H1 (cell line): Measurements from ENCODE around the gene FAM168B. TPM values are rescaled to one million over a fixed set of nuclear protein-coding genes. Genes with fewer than 3 reads are reported as not detected.

Experiments
- CTCF ChIA-PET: fragments of 300-600 bp; sonication (Branson Sonifier 250); formaldehyde crosslinking; loops from one replicate; lab custom pipeline; 2021; ENCODE audit not compliant: partially characterized antibody; lab: Charles Lee
- POLR2A ChIA-PET: fragments of 300-600 bp; sonication (Branson Sonifier 250); formaldehyde crosslinking; loops from one replicate; lab custom pipeline; 2021; ENCODE audit warnings: inconsistent platforms; ENCODE audit not compliant: partially characterized antibody; lab: Charles Lee
- DNase-seq, 2 experiments: peaks; one replicate each; pipeline versions ENCODE4 v3.0.0 to v3.0.0-alpha.2; 2010 to 2022; ENCODE audit warnings: low spot score in 2 of 2, low read depth in 1 of 2, mixed read lengths in 1 of 2
- FAIRE-seq: peaks from 2 replicates; lab custom pipeline; 2011; peaks lifted over from hg19 to GRCh38; lab: Jason Lieb, UNC
- H2AFZ ChIP-seq: 2 replicates; pipeline ENCODE4 v1.8.1; 2012; ENCODE audit warnings: low read length, inconsistent platforms
- H2AK5ac ChIP-seq: 2 replicates; pipeline ENCODE4 v1.6.1; 2013; ENCODE audit warnings: low read depth, low read length
- H2BK120ac ChIP-seq: replicated peaks from 2 replicates; pipeline ENCODE3; 2013; ENCODE audit warnings: low read depth, low read length, inconsistent platforms
- H2BK12ac ChIP-seq: 2 replicates; pipeline ENCODE4 v1.6.1; 2013; ENCODE audit warnings: low read depth, low read length
- H2BK15ac ChIP-seq: 2 replicates; pipeline ENCODE4 v1.6.1; 2013; ENCODE audit warnings: low read length
- H2BK20ac ChIP-seq: 2 replicates; pipeline ENCODE4 v1.6.1; 2013; ENCODE audit warnings: low read length
- H2BK5ac ChIP-seq: 2 replicates; pipeline ENCODE4 v1.6.1; 2013; ENCODE audit warnings: low read depth, low read length
- H3K14ac ChIP-seq: 2 replicates; pipeline ENCODE4 v1.6.1; 2013; ENCODE audit warnings: inconsistent platforms; ENCODE audit not compliant: insufficient read length
- H3K18ac ChIP-seq: 2 replicates; pipeline ENCODE4 v1.6.1; 2013; ENCODE audit warnings: low read length; ENCODE audit errors: extremely low read depth
- H3K23ac ChIP-seq: 2 replicates; pipeline ENCODE4 v1.6.1; 2013; ENCODE audit warnings: inconsistent platforms; ENCODE audit not compliant: insufficient read length
- H3K23me2 ChIP-seq: 2 replicates; pipeline ENCODE4 v1.6.1; 2013; ENCODE audit warnings: low read depth, low read length
- H3K27ac ChIP-seq: 2 replicates; pipeline ENCODE4 v1.6.1; 2011; ENCODE audit warnings: low read depth, low read length, inconsistent platforms
- H3K27me3 ChIP-seq, 4 experiments: replicated peaks in 1 of 4; 1 replicate in 1 of 4; 2 replicates in 3 of 4; pipeline versions ENCODE4 v1.6.1 to v1.8.1; 2011 to 2013; ENCODE audit warnings: low read length in 3 of 4, mild to moderate bottlenecking in 3 of 4, inconsistent platforms in 2 of 4, mixed read lengths in 2 of 4, moderate library complexity in 1 of 4; ENCODE audit not compliant: control insufficient read depth in 3 of 4, insufficient read depth in 3 of 4; ENCODE audit errors: extremely low read depth in 1 of 4
- H3K36me3 ChIP-seq, 4 experiments: 2 replicates each; pipeline versions ENCODE4 v1.6.1 to v1.8.1; 2011 to 2013; ENCODE audit warnings: mild to moderate bottlenecking in 4 of 4, low read length in 3 of 4, moderate library complexity in 2 of 4, control low read depth in 1 of 4, inconsistent platforms in 1 of 4; ENCODE audit not compliant: insufficient read depth in 4 of 4, control insufficient read depth in 2 of 4
- H3K4ac ChIP-seq: replicated peaks from 2 replicates; pipeline ENCODE3; 2013; ENCODE audit warnings: low read length, low read depth, mixed read lengths, inconsistent platforms; ENCODE audit not compliant: insufficient read length
- H3K4me1 ChIP-seq, 4 experiments: replicated peaks in 1 of 4; 1 replicate in 1 of 4; 2 replicates in 3 of 4; pipeline versions ENCODE4 v1.6.1 to v1.8.1; 2011 to 2013; ENCODE audit warnings: low read length in 3 of 4, inconsistent platforms in 2 of 4, mixed read lengths in 1 of 4; ENCODE audit not compliant: insufficient read depth in 4 of 4, control insufficient read depth in 3 of 4
- H3K4me2 ChIP-seq, 2 experiments: 2 replicates each; pipeline versions ENCODE4 v1.6.1 to v1.8.1; 2011 to 2013; ENCODE audit warnings: low read depth in 2 of 2, low read length in 2 of 2, control low read depth in 1 of 2, inconsistent platforms in 1 of 2, mild to moderate bottlenecking in 1 of 2; ENCODE audit not compliant: insufficient read depth in 1 of 2
- H3K4me3 ChIP-seq, 4 experiments: fragments of 200-600, 300-600 bp in 1 of 4; sonication (generic), shearing (Covaris generic), sonication (Bioruptor Twin) in 1 of 4; 2 replicates each; pipeline versions ENCODE4 v1.5.1 to v1.8.1; 2011 to 2016; ENCODE audit warnings: low read length in 4 of 4, low read depth in 3 of 4, control low read depth in 2 of 4, inconsistent platforms in 2 of 4, mild to moderate bottlenecking in 2 of 4, mixed read lengths in 1 of 4, moderate library complexity in 1 of 4; ENCODE audit not compliant: insufficient read depth in 2 of 4; ENCODE audit errors: extremely low read depth in 1 of 4
- H3K56ac ChIP-seq: replicated peaks from 2 replicates; pipeline ENCODE3; 2013; ENCODE audit warnings: low read depth, mild to moderate bottlenecking, mixed read lengths, low read length, inconsistent platforms; ENCODE audit not compliant: insufficient read length
- H3K79me1 ChIP-seq: 2 replicates; pipeline ENCODE4 v1.6.1; 2013; ENCODE audit warnings: low read depth, low read length, control low read depth
- H3K79me2 ChIP-seq, 2 experiments: 2 replicates each; pipeline versions ENCODE4 v1.6.1 to v1.8.1; 2012 to 2013; ENCODE audit warnings: low read length in 2 of 2, mild to moderate bottlenecking in 2 of 2, inconsistent platforms in 1 of 2; ENCODE audit not compliant: insufficient read depth in 2 of 2, control insufficient read depth in 1 of 2
- H3K9ac ChIP-seq, 4 experiments: replicated peaks in 1 of 4; 1 replicate in 1 of 4; 2 replicates in 3 of 4; pipeline versions ENCODE4 v1.6.1 to v1.8.1; 2011 to 2013; ENCODE audit warnings: low read depth in 3 of 4, low read length in 3 of 4, control low read depth in 2 of 4, mild to moderate bottlenecking in 2 of 4, moderate library complexity in 2 of 4, inconsistent platforms in 1 of 4; ENCODE audit errors: extremely low read depth in 1 of 4
- H3K9me3 ChIP-seq, 2 experiments: 2 replicates each; pipeline versions ENCODE4 v1.6.1 to v1.8.1; 2012 to 2013; ENCODE audit warnings: mild to moderate bottlenecking in 2 of 2, moderate library complexity in 2 of 2, control low read depth in 1 of 2, inconsistent platforms in 1 of 2, low read depth in 1 of 2, low read length in 1 of 2, mixed read lengths in 1 of 2; ENCODE audit not compliant: insufficient read depth in 2 of 2
- H4K20me1 ChIP-seq, 2 experiments: replicated peaks in 1 of 2; 2 replicates each; pipeline versions ENCODE3 to v1.8.1; 2011 to 2013; ENCODE audit warnings: inconsistent platforms in 2 of 2, low read length in 2 of 2, mild to moderate bottlenecking in 1 of 2; ENCODE audit not compliant: insufficient read depth in 2 of 2, control insufficient read depth in 1 of 2
- H4K5ac ChIP-seq: 2 replicates; pipeline ENCODE4 v1.6.1; 2013; ENCODE audit warnings: low read length, low read depth, mixed read lengths, inconsistent platforms; ENCODE audit not compliant: insufficient read length
- H4K8ac ChIP-seq: 2 replicates; pipeline ENCODE4 v1.8.0; 2013; ENCODE audit warnings: mild to moderate bottlenecking, moderate library complexity, low read length, inconsistent platforms; ENCODE audit not compliant: insufficient read depth; ENCODE audit errors: extremely low read depth
- H4K91ac ChIP-seq: replicated peaks from 2 replicates; pipeline ENCODE3; 2013; ENCODE audit warnings: low read length, mixed read lengths, inconsistent platforms; ENCODE audit not compliant: insufficient read length
- CBX8 ChIP-seq: fragments of 300-800, 300-1000 bp; sonication (generic); IDR thresholded peaks from 2 replicates; pipeline ENCODE4 v1.7.1; 2016; ENCODE audit warnings: low read depth, low read length, borderline replicate concordance
- CTBP2 ChIP-seq: IDR thresholded peaks from 2 replicates; pipeline ENCODE4 v1.7.0; 2011; ENCODE audit warnings: borderline replicate concordance, mild to moderate bottlenecking, moderate library complexity, mixed read lengths, low read length; ENCODE audit not compliant: insufficient read depth, insufficient read length
- EZH2 ChIP-seq: fragments of 200-600 bp; sonication (generic); IDR thresholded peaks from 2 replicates; pipeline ENCODE4 v1.7.1; 2012; ENCODE audit warnings: low read depth, mild to moderate bottlenecking, moderate library complexity, low read length, inconsistent platforms; ENCODE audit not compliant: severe bottlenecking
- KDM4A ChIP-seq: IDR thresholded peaks from one replicate; pipeline ENCODE4 v1.7.1; 2012; ENCODE audit warnings: low read depth, mild to moderate bottlenecking, moderate library complexity, low read length, inconsistent platforms; ENCODE audit not compliant: severe bottlenecking
- PHF8 ChIP-seq: fragments of 200-600 bp; sonication (generic); conservative IDR thresholded peaks from 2 replicates; pipeline ENCODE4 v1.7.1; 2012; ENCODE audit warnings: low read depth, mild to moderate bottlenecking, inconsistent platforms, low read length, moderate library complexity
- POLR2A ChIP-seq, 2 experiments: IDR thresholded peaks; 1 replicate in 1 of 2; 2 replicates in 1 of 2; pipeline ENCODE4 v1.6.1; 2011; ENCODE audit warnings: low read depth in 2 of 2, low read length in 2 of 2, mild to moderate bottlenecking in 2 of 2; ENCODE audit errors: control extremely low read depth in 1 of 2
- RBBP5 ChIP-seq: IDR thresholded peaks from 2 replicates; pipeline ENCODE4 v1.7.1; 2012; ENCODE audit warnings: low read depth, mild to moderate bottlenecking, inconsistent platforms, low read length, moderate library complexity, borderline replicate concordance
- RFX5 ChIP-seq: IDR thresholded peaks from 2 replicates; pipeline ENCODE4 v1.6.1; 2011; ENCODE audit warnings: low read depth, low read length, improper control_type of control experiment, borderline replicate concordance
- WGBS, 2 experiments: shearing (Covaris generic) in 1 of 2; methylation state at CpG; one replicate each; pipeline versions ENCODE4 v1.1.6 to v1.1.7; 2013 to 2015; ENCODE audit warnings: low lambda C conversion rate in 2 of 2, mixed read lengths in 2 of 2, inconsistent platforms in 1 of 2, low coverage in 1 of 2, missing lambda C conversion rate in 1 of 2; ENCODE audit not compliant: insufficient replicate concordance in 2 of 2, insufficient coverage in 1 of 2, insufficient read length in 1 of 2; ENCODE audit errors: extremely low coverage in 1 of 2, missing lambda C conversion rate in 1 of 2; 5-methylcytosine and 5-hydroxymethylcytosine counted together
- polyA plus RNA-seq, 7 experiments: library from polyadenylated mRNA; depleted of rRNA in 3 of 7; stranded (reverse) in 5 of 7; unstranded in 2 of 7; fragments of >200 nt in 5 of 7; fragments of 200-250 nt in 2 of 7; gene quantifications; 1 replicate in 5 of 7; 2 replicates in 1 of 7; 4 replicates in 1 of 7; pipeline versions ENCODE4 v1.2.1 to v1.2.3, GENCODE V29; 2011 to 2013; ENCODE audit warnings: missing spikeins in 2 of 7, mixed read lengths in 2 of 7
- total RNA-seq: library from RNA; stranded (reverse); fragmentation: NEBNext Ultra II Directional; extraction: Animal tissue kit (Norgen Biotek cat#: 25700); gene quantifications from 2 replicates; pipeline ENCODE4 v1.2.1, GENCODE V29; 2021
- TF ChIP-seq, protein P1 (sequence below): IDR thresholded peaks from 2 replicates; pipeline ENCODE4 v1.6.1; 2012; ENCODE audit warnings: inconsistent platforms

Gene FAM168B
- total and polyA plus RNA-seq, 2 of the 8 experiments (the other 6 are each of a cell fraction or from before 2014, with no cell fraction given), result 61.9 to 123 TPM

DNA sequence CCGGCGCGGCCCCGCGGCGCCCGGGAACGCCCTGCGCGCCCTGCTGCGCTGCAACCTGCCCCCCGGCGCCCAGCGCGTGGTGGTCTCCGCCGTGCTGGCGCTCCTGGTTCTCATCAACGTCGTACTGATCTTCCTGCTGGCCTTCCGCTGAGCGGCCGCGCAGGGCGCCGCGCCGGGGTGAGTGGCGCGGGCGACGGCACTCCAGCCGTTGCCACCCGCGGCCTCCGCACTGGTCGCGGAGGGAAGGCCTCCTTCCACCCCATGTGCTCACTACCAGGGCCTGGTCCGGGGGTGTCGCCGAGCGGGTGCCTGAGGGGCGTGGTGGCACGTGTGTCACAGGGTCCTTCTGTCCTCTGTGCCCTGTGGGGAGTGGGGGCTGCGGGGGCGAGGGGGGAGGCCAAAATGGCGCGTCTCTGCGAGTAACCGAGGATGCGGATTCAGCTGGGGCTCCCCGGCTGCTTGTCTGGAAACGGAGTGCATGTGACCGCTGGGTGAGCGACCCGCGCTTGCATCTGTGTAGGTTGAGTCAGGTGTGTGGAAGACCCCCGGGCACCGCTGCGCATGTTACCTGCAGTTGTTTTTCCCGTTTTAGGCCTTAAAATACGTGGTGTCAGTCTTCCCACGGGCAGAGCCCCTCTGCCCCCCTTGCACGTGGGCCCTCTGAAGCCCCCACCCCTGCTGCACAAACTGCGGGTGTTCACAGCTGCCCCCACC, 58.0 kb downstream of the FAM168B start:
- Histone ChIP-seq H3K23ac (no peak overlapping the region), H2BK12ac (peak overlapping the region; percentile 27; the same call in 1 of the 2 replicates), H2AFZ (peak overlapping the region; percentile 64; the same call in 1 of the 2 replicates), H3K4me1 (peaks cover 0 to 7% (median 4%) of the 10 kb centered on the region in 4 experiments; a peak in 6 of 7 replicates), H3K18ac (0 out of 2 replicates have a peak overlapping the region, but pooled peaks have one; percentile 78), H3K79me1 (no peaks in the 10 kb centered on the region), H3K36me3 (no peaks in the 10 kb centered on the region; a peak in 1 of 8 replicates), H3K79me2 (no peaks in the 10 kb centered on the region), H4K20me1 (peaks cover 0 to 2% of the 10 kb centered on the region in 2 experiments), H3K23me2 (peaks cover 10% of the 10 kb centered on the region; the same call in 1 of the 2 replicates), H3K14ac (no peak overlapping the region), H3K4me2 (peak overlapping the region; percentile 73 to 95), H3K9ac (peak overlapping the region; percentile 45 to 68 (median 52); a peak in 6 of 7 replicates), H2BK15ac (peak overlapping the region; percentile 61; the same call in 1 of the 2 replicates), H3K9me3 (no peaks in the 10 kb centered on the region), H4K91ac (no peak overlapping the region), H2BK120ac (no peak overlapping the region), H3K27me3 (peaks cover 6 to 33% (median 26%) of the 10 kb centered on the region in 4 experiments; a peak in 6 of 7 replicates), H2BK20ac (no peak overlapping the region), H4K5ac (no peak overlapping the region), H3K56ac (no peak overlapping the region), H4K8ac (peak overlapping the region; percentile 83; the same call in 1 of the 2 replicates), H2AK5ac (no peak overlapping the region), H3K4ac (no peak overlapping the region), H2BK5ac (no peak overlapping the region), H3K4me3 (peak overlapping the region; percentile 51 to 70 (median 64)), H3K27ac (no peak overlapping the region)
- FAIRE-seq (no peak), DNase-seq (peak in 1 of 2 experiments; percentile 57)
- WGBS, 2 experiments, result 22% methylated on average over 29 of the region's 65 CpGs; no CpG with 5 or more reads in 1 of the 2 experiments
- POLR2A ChIA-PET, result interaction anchor here (1.9 to 2.0 kb wide), 2 partner anchors 10 to 58 kb away, joined by 6 to 9 read pairs; partner anchors contain the start of gene FAM168B
- TF ChIP-seq RFX5, result no peak
- TF ChIP-seq CBX8, result no peak
- TF ChIP-seq PHF8, result peak; percentile 47; the same call in 1 of the 2 replicates
- TF ChIP-seq POLR2A (IDR thresholded peaks at IDR 0.05; ENCODE audit: control extremely low read depth in 1 of 2, low read depth in 2 of 2, low read length in 2 of 2), result no peak
- TF ChIP-seq, protein P1, sequence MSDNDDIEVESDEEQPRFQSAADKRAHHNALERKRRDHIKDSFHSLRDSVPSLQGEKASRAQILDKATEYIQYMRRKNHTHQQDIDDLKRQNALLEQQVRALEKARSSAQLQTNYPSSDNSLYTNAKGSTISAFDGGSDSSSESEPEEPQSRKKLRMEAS, result peak; percentile 69; the same call in 1 of the 2 replicates
- peak; percentile 26 for TF ChIP-seq KDM4A
- TF ChIP-seq RBBP5, result peak; percentile 87; the same call in 1 of the 2 replicates
- TF ChIP-seq CTBP2, result no peak
- no peak for TF ChIP-seq EZH2
- CTCF ChIA-PET, result interaction anchor here (2.2 kb wide), 1 partner anchor 21 kb away, joined by 6 read pairs; no protein-coding TSS in a partner anchor
